Right ventricle myocardium inferior (tissue), 1 donor: ENCODE measurements around the gene TBX20. TPM values are rescaled to one million over a fixed set of nuclear protein-coding genes. Genes with fewer than 3 reads are reported as not detected.
"Not testable (repeated sequence)": the region's sequence is repeated elsewhere in the genome, so short reads cannot be mapped to it uniquely, and the experiment has no call there.

ENCODE experiments used
- ATAC-seq: fragments of 200-7000 bp; cut with Tn5 transposase; one replicate; pipeline ENCODE4 v1.9.1; 2020; ENCODE audit warnings: mild to moderate bottlenecking, moderate library complexity
- DNase-seq: peaks from one replicate; pipeline ENCODE4 v3.0.0; 2021; ENCODE audit errors: missing footprints
- intact Hi-C: fragments of 100-400 bp; cut with DNase I; formaldehyde crosslinking; loops from one replicate; pipeline ENCODE4 v1.11.0; 2022
- total RNA-seq: library from RNA; stranded (reverse); fragmentation: NEBNext Ultra II Directional; extraction: Animal tissue kit (Norgen Biotek cat#: 25700); gene quantifications from one replicate; pipeline ENCODE4 v1.2.1, GENCODE V29; 2021
- donor health status: DM: no; HTN: yes; CAD: no; lungs with severe emphysema.

TBX20 gene
- total RNA-seq, 1 donor from 2014 or later = 138 TPM

DNA sequence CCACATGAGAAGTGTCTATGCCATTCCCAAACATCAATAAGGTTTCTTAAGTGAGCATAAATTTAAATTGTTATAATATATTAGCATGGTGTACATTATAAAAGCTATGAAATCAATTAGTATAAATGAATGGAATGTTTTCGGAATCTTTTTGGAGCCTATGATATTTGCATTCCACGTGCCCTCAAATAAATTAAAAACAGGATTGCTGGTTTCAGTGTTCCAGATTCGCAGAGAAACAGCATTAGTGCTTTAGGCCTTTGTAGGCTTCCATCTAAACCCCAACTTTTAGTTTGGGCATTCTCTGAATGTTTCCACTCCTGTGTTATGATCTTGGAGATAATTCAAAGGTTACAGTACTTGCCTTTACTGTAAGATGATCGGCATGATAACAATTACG, 15.4 kb downstream of the TBX20 start:
- intact Hi-C loops, DNase-seq: not testable (repeated sequence)

DNA sequence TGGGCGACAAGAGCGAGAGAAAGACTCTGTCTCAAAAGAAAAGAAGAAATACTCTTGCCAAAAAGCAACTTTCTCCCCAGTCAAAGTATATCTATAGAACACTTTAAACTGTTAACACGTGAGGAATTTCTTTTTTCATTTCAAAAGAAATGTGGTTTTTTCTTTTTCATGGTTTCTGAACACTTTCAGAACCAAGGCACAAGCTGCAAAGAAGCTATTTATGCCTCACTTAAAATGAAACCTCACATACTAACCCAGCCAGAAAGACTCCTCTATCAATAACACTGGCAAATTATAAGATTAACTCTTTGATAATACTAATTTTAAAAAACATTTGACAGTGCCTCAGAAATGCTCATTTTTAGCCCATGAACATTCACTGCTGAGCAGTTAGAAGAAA, 20.9 kb downstream of the TBX20 start:
- ATAC-seq (no peak), DNase-seq (no peak)
- intact Hi-C loops = no loop called here

More for the DNA sequence above, 15.4 kb downstream of the TBX20 start:
- not testable (repeated sequence) for ATAC-seq

DNA sequence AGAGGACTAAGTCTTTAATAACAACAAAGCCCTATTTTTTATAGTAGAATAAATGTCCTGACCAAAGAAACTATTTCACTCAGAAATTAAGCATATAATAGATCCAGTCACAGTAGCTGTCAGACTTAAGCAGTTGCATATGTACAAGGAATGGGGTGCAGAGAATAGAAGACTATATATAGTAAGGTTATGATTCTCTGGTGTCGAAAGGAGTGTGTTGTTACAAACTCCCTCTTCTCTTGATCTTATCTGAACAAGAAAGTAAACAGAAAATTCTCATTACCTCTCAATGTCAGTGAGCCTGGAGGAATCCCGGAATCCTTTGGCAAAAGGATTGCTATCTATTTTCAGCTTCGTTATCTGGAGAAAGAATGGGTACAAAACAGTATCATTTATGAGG, 22.7 kb downstream of the TBX20 start:
- DNase-seq, intact Hi-C loops, ATAC-seq: not testable (repeated sequence)

DNA sequence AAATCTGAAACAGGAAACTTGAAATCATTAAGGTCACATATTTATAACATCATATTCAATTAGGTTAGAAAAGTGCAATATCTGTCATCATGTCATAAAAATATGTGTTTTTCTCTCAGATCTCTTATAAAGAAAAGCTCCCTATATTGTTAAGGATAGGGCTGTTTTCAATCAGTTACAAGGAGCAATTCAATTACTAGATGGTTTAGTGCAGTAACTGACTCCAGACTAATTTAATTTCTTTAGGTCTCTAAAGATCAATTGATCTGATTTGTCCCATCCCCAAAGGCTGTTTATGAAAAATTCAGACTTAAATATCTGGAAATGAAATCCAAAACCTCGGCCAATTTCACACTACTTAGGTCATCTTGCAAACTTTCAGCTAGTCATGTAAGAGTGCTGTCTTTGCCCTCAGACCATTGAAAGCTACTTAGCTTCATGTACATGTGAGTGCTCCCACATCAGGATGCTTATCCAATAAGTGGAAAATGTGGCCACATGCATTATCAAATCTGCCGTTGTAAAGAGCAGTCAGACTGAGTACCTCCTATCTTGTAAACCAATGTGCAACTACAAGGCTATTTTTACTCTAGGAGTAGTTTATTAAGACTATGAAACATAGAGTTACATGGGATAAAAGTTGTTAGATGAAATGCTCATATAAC, 24.7 kb downstream of the TBX20 start:
- ATAC-seq = peak; percentile 59
- intact Hi-C loops = not testable (repeated sequence)

DNA sequence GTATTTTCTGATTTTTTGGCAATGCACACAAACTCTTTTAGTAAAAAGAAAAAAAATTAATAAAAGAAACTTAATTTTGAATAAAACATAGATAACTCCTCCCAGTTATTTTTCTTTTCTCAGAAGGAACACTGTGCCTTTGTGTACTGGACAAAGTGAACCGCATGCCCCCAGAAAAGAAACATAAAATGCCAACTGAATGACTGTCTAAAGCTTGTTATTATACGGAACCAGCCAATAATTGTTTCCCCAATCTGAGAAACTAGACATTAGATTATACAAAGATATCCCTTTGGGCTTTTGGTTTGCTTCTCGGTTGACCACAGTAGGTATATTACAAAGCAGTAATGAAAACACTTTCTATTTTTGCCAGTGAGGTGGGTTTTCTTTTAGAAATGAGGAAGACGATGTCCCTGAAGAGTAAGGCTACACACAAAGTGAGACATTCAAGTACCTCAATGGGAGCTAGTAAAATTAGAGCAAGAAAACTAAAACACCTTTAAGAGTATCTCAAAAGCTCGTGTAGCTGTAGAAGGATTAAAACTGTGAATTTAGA, 25.3 kb downstream of the TBX20 start:
- ATAC-seq, DNase-seq, intact Hi-C loops: not testable (repeated sequence)

More for the DNA sequence above, 24.7 kb downstream of the TBX20 start:
- DNase-seq = not testable (repeated sequence)

DNA sequence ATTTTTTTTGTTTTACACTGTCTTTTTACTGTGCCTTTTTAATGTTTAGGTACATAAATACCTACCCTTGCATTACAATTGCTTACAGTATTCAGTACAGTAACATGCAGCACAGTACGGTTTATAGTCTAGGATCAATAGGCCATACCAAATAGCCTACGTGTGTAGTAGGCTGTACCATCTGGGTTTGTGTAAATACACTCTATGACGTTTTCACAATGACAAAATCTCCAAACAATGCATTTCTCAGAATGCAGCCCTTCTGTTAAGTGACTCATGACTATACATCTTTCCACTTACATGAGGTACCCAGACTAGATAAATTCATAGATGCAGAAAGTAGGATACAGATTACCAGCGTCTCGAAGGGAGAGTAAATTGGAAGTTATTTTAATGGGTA, 26.5 kb downstream of the TBX20 start:
- ATAC-seq, DNase-seq, intact Hi-C loops: not testable (repeated sequence)

DNA sequence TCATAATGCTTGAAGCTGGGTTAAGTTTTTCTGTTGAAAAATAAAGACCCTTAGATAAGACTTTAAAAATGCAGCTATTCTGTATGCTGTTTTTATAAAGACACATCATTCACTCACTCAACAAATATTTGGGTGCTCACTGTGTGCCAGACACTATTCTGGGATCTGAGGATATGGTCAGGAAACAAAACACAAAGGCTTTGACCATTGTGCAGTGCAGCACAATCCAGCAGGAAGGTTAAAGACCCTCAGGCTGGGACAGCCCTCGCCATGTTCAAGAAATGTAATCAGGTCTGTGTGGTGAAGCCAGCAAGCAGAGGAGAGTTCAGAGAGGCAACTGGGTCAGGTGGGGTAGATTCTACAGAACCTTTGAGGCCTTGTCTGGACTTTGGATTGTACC, 31.5 kb downstream of the TBX20 start:
- ATAC-seq, intact Hi-C loops, DNase-seq: not testable (repeated sequence)

DNA sequence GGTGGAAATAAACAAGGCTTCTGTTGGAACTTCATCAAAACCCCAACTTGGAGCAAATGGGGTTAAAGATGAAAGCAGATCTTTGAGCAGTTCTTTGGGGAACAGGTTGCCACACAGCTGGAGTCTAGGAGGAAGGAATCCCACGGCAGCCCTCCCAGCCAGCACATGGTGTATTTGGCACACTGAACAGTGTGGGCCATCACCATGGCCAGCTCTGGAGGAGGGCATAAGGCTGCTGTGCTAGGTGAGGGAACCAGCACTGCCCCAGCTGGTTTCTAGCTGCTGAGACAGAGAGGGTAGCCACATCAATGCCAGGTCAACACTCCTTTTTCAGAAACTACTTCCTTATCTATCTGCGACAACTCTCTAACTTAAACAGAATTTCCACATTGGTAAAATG, 33.7 kb downstream of the TBX20 start:
- not testable (repeated sequence) for DNase-seq
- peak; percentile 71 for ATAC-seq

DNA sequence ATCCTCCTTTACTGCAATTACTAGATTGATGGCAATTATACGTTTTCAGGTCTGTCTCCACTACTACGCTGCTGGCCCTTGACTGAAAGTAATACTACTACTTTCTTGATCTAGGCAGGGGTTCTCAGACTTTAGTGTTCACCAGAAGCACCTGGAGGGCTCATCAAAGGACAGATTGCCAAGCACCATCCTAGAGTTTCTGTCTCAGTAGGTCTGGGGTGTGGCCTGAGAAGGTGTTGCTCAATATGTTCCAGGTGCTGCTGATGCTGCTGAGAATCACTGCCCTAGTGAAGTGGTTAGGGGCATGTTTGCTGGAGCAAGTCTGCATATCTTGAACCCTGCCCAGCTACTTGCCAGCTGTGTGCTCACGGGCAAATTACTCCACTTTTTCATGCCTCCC, 37.9 kb downstream of the TBX20 start:
- intact Hi-C loops, ATAC-seq, DNase-seq: not testable (repeated sequence)

More for the DNA sequence above, 33.7 kb downstream of the TBX20 start:
- intact Hi-C loops = not testable (repeated sequence)

DNA sequence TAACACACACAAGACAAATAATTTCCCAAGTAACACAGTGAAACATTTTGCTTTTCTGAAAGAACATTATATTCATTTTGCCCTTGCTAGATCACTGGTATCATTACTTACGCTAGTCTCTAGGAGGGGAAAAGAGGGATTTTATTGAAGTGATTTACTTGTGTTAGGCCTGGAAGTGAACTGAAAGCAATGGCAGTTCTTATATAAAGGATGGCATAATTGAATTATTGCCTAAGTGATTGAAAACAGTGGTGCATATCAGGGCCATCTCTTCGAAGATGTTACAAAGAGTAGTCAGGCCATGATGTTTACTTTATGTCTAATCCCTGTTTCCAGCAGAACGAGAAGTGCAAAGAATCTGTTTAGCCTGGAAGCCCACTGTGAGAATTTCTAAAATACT, 38.8 kb downstream of the TBX20 start:
- DNase-seq, intact Hi-C loops, ATAC-seq: not testable (repeated sequence)

DNA sequence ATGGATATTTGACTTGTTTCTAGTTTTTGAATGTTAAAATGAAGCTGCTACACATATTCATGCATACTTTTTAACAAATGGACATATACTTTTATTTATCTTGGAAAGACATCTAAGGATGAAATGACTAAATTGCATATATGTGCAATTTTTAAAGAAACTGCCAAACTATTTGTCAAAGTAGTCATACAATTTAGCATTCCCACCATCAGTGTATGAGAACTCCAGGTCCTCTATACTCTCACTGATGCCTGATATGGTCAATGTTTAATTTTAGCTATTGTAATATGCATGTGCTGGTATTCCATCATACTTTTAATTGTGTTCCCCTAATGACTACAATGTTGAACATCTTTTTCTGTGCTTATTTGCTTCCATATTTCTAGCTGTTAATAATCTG, 47.0 kb downstream of the TBX20 start:
- ATAC-seq, intact Hi-C loops: not testable (repeated sequence)

DNA sequence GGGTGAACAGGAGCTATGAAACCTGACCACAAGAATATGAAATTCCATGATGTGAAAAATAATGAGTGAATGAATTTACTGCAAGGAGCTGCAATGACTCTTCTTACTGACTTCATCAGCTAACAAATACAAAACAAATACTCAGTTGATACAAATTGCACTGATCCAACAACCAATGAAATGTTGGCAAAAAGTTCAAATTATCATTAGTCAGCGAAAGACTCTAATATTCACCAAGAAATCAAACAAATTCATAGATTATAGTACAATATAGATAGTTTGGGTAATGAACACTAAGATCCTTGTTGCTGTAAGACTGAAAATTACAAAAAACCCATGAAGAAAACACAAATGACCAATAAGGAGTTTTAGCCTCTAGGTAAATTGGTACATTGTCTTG, 49.0 kb downstream of the TBX20 start:
- intact Hi-C loops, DNase-seq, ATAC-seq: not testable (repeated sequence)

More for the DNA sequence above, 47.0 kb downstream of the TBX20 start:
- not testable (repeated sequence) for DNase-seq

DNA sequence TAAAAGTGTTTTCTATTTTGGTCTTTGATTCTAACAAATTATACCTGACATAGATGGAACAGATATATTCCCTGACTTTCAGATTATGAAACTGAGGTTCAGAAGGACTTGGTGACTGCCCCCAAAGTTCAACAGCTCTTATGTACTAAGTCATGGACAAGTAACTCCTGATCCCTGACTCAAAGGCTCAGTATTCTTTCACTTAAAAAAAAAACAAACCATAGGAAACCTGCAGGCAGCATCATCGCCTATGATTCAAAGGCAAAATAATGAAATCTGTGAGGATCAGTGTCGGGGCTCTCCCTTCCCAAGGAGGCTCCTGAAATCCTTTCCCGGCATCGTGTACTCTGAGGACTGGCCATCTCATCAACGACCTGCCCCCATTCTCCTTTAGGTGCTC, 49.9 kb downstream of the TBX20 start:
- ATAC-seq, intact Hi-C loops, DNase-seq: not testable (repeated sequence)

DNA sequence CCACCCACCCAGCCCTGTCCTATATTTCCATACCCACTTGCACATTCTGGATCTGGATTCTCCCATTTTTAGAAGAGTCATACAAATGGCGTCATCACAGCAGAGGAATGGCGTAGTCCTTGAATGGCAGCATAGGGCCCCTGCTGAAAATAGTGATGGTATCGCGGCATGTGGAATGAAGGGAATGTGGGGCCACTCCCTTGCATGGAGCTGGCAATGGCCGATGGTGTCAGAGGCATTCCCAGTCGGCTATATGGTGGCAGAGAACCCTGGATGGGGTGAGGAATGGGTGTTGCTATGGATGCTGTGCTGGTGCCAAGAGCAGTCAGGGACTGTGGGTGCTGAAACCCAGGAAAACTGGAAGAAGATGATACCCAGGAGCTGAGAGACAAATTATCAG, 51.5 kb downstream of the TBX20 start:
- DNase-seq, intact Hi-C loops: not testable (repeated sequence)

DNA sequence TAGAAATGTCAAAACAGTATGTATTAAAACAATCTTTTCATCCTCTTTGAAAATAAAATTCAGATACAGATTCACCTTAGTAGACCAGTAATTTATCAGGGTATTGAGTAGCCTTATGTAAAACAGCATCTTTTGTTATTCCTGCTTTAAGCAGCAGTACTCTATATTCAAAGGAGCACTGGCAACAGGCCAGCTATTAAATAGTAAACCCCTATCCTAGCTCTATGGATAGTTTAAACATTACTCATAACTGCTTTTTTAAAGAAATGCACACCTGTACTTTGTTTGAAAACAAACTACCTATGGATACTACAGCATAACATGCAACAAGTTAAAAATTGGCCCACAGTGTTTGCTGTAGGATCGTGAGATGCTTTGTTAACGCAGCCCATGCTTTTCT, 53.7 kb downstream of the TBX20 start:
- DNase-seq, intact Hi-C loops, ATAC-seq: not testable (repeated sequence)

More for the DNA sequence above, 51.5 kb downstream of the TBX20 start:
- peak; percentile 47 for ATAC-seq

DNA sequence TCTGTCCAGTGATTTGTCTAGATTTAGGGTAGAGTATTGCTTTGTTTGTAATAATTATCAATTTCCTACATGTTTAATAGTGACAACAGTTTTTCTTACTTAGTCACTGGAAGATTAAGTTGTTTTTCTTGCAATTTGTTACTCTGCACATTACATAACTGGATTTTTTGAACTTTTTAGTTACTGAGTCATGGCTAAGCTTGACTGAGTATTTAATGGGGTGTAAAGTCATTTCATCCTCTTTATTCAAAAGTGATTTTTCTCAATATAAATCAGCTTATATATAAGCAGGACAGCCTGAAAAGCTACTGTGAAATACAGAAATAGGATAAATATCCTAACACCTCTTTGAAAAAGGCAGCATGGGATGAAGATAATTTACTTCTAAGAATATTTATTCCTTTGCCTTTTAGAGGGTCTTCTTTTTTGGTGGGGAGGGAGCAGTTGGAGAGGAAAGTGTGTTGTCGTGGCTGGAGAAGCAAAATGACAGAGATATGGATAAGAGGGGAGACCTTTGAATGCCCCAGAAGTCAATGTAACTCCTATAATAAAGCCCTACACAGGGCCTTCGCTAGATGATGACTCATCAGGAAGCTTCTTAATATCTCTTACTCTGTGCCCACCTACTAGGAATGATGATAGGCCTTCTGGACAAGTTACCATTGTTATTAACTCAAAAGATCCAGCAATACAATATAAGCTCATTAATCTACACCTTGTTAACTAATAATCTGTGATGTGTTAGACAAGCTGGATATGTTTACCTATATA, 55.3 kb downstream of the TBX20 start:
- ATAC-seq, intact Hi-C loops, DNase-seq: not testable (repeated sequence)

DNA sequence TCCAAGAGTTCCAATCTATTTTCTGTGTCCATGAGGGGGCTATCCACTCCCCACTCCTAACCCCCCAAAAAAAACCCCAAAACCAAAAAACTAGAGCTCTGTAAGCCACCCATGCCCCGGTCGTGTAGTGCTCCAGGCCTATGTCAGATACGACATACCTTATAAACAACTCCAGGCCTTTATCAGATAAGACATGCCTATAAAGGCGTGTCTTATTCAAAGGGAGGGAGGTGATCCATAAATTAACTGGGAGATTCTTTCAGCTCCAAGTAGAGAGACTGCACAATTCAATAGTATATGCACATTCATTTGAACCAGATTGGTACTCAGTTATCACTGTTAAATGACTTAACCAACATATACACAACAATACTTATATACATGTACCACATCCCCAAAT, 62.3 kb downstream of the TBX20 start:
- ATAC-seq, intact Hi-C loops, DNase-seq: not testable (repeated sequence)

DNA sequence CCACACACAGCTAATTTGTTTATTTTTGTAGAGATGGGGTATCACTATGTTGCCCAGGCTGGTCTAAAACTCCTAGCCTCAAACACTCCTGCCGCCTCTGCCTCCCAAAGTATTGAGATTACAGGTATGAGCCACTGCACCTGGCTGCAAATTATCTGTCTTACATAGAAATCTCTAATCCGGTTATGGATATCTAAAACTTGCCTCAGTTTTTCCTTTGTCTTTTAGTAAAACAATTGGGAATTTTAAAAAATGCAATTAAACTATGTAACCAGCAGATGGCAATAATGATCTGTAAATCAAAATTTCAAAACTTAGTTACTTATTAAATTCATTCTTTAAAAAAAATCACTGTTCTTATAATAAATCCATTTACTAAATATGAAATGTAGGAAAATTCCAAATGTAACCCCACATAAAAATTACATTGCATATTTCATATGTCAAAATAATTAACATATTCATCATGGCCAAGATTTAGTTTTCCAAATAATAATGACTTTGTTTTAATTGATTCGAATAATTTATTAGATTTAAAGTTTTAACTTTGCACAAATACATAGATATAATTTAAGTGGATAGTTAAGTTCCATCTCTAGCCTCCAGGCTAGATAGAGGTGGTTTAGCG, 63.6 kb downstream of the TBX20 start:
- DNase-seq, ATAC-seq, intact Hi-C loops: not testable (repeated sequence)

DNA sequence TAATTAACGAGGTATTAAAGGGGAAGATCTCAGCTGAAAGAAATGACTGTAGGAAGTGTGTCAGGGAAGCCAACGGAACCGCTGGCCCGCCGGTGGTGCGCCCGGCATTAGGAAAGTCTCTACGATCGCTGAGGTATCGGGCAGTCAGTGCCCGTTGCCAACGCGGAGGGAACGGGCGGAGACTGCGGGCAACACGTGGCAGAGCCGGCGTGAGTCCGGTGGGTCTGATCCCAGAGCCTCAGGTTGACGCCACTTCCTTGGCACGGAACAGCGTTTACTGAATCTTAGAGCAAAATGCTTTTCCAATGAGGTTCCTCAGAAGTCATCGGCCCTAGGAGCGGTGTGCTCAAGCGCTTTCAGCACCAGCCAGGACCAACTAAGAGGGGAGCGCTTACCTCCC, 67.1 kb downstream of the TBX20 start:
- ATAC-seq (peak; percentile 70), DNase-seq (peak; percentile 77)
- intact Hi-C loops = loop anchor here (5.0 kb wide), 2 partner anchors 336 to 351 kb away; no protein-coding TSS in a partner anchor
